OCI-LY3 (cell line): ENCODE data around the gene UNC80.

Experiments used
- EZH2phosphoT487 ChIP-seq: fragments of 200-600 bp; shearing (Covaris generic); IDR thresholded peaks from 2 replicates; pipeline ENCODE4 v1.6.1; 2018; ENCODE audit warnings: antibody characterized with exemption, mixed run types, low read depth
- TF ChIP-seq, protein P1 (sequence below): fragments of 200-600, 300-600 bp; sonication (generic); IDR thresholded peaks from 2 replicates; pipeline ENCODE4 v1.5.1; 2014; ENCODE audit warnings: antibody characterized with exemption, low read length, low read depth

DNA sequence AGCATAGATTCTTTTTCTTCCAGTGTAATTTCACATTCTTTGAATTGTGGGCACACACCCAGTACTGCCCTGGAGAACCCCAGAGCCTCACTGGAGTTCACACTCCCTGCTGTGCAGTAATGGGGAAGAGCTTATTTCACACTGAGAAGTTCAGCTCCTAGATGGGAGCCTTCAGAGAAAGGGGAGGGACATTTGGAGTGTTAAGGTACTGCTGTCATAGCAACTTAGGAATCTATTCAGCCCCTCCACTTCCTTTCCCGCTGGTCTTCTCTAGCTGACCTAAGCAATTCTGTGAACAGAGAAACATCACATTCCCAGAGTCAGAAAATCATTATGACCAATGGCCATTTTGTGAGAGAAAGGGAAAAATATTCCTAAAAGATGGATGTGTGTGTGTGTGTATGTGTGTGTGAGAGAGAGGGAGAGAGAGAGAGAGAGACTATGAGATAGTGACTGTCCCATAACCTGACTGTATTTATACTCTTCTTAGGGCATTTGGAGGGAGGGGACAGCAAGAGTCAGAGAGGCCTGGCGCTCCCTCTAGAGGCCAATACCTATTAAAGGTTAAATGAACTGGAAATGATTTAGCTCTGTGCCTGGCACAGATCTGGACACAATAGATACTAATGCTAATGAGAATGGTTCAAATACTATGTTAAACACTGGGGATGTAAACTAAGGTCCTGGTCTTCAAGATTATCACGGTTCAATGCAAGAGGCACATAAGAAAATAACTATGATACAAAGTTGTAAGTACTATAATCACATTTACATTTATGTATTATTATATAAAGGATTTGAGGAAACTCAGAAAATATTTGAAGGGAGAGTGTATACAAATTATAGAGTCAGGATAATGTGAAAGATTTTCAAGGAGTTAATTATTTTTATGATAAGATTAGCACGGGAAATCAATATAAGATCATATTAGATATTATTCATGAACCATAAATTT, 189.3 kb downstream of the UNC80 start:
- TF ChIP-seq, protein P1, sequence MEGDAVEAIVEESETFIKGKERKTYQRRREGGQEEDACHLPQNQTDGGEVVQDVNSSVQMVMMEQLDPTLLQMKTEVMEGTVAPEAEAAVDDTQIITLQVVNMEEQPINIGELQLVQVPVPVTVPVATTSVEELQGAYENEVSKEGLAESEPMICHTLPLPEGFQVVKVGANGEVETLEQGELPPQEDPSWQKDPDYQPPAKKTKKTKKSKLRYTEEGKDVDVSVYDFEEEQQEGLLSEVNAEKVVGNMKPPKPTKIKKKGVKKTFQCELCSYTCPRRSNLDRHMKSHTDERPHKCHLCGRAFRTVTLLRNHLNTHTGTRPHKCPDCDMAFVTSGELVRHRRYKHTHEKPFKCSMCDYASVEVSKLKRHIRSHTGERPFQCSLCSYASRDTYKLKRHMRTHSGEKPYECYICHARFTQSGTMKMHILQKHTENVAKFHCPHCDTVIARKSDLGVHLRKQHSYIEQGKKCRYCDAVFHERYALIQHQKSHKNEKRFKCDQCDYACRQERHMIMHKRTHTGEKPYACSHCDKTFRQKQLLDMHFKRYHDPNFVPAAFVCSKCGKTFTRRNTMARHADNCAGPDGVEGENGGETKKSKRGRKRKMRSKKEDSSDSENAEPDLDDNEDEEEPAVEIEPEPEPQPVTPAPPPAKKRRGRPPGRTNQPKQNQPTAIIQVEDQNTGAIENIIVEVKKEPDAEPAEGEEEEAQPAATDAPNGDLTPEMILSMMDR: peak; percentile 78
- TF ChIP-seq EZH2phosphoT487: no peak
